Measurements from ENCODE around the gene COL24A1. TPM values are rescaled to one million over a fixed set of nuclear protein-coding genes. Genes with fewer than 3 reads are reported as not detected.
"Not testable (repeated sequence)": the region's sequence is repeated elsewhere in the genome, so short reads cannot be mapped to it uniquely, and the experiment has no call there.

COL24A1 gene
- total RNA-seq, 1 experiment from 2014 or later: not detected

DNA sequence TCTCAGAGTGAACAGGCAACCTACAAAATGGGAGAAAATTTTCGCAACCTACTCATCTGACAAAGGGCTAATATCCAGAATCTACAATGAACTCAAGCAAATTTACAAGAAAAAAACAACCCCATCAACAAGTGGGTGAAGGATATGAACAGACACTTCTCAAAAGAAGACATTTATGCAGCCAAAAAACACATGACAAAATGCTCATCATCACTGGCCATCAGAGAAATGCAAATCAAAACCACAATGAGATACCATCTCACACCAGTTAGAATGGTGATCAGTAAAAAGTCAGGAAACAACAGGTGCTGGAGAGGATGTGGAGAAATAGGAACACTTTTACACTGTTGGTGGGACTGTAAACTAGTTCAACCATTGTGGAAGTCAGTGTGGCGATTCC, 323.4 kb downstream of the COL24A1 start:
- H3K36me3 ChIP-seq, DNase-seq, H3K4me3 ChIP-seq, H3K27me3 ChIP-seq, H3K9me3 ChIP-seq: not testable (repeated sequence)

DNA sequence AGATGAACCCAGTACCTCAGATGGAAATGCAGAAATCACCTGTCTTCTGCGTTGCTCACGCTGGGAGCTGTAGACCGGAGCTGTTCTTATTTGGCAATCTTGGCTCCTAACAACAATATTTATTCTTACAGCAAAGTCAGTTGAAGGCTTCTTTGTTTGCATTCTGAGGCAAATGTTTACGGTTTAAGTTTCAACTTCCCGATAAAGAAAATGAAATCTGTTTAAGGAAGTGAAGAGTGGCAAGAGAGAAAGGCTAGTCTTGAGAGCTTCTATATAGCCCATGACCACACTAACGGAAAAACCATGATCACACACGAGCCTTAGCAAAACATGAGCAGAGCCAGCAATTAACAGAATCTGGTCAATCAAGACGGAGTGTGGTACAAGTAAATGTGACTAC, 325.7 kb downstream of the COL24A1 start:
- no peaks in the 10 kb centered on the region for H3K9me3 ChIP-seq
- H3K4me3 ChIP-seq: no peak overlapping the region
- no peaks in the 10 kb centered on the region for H3K27me3 ChIP-seq
- DNase-seq: no peak
- no peaks in the 10 kb centered on the region for H3K36me3 ChIP-seq

DNA sequence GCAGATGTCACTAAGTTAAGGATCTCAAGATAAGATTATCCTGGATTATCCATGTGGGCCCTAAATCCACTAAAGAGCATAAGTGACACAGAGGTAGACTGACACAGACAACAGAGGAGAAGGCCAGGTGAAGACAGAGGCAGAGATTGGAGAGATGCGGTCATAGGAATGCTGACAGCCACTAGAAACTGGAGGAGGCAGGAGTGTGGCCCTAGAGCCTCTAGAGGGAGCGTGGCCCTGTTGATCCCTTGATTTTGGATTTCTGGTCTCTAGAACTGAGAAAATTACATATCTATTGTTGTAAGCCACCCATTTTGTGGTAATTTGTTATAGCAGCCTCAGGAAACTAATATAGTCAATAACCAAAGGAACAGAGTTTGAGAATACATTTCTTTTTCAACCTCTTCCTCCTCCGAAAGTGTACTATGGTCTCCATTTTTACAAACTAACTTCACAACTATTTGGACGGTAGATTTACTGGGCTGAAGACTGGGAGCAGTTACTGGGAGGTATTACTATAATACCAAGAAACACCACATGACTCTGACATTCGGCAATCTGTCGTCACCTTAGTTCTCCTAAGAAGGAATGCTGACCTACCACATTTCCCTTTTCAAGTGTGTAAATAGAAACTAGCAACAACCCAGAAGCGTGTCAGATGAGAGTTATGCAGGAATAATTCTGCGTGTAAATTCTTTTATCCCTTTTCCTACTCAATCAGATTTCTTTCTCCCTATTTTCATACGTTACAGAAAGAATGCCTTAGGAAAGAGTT, 332.3 kb downstream of the COL24A1 start:
- Histone ChIP-seq H3K4me3 (no peak overlapping the region), H3K27me3 (no peaks in the 10 kb centered on the region), H3K36me3 (no peaks in the 10 kb centered on the region), H3K9me3 (0 out of 2 replicates have a peak, but pooled peaks cover 2% of the 10 kb centered on the region)
- no peak for DNase-seq

DNA sequence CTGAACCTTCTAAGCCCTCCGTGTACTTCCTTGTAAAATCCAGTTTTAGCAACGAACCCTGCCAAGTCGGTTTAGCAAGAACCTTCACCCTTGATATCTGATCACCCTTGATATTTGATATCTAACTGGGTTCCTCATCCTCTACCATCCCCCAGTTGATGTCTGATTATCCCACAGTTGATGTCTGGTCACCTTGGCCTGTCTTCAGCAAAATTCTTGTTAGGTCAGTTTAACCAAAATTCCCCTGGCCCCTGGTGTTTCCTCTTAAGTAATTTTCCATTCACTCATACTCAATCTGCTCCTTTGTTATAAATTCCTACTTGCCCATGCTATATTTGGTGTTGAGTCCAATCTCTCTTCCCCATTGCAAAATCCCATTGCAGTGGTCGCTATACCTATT, 333.9 kb downstream of the COL24A1 start:
- H3K9me3 ChIP-seq: 0 out of 2 replicates have a peak, but pooled peaks cover 2% of the 10 kb centered on the region
- DNase-seq: no peak
- no peaks in the 10 kb centered on the region for H3K36me3 ChIP-seq
- H3K4me3 ChIP-seq: no peak overlapping the region
- no peaks in the 10 kb centered on the region for H3K27me3 ChIP-seq

DNA sequence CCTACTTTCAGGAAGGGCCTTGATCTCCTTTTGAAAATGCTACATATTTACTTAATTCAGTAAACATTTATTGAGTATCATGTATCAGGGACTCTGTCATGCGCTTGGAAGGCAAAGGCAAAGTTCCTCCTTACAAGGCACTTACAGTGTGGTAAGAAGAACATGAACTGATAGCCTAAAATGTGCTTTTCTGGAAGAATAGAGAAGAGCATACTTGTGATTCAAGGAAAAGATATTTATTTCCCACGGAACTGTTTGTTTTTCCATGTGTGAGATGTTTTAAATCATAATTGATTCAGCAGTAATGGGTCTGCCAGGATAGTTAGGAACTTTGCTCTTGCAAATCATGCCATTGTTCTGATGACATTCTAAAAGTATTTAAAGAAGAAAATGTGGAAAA, 338.2 kb downstream of the COL24A1 start:
- no peaks in the 10 kb centered on the region for H3K36me3 ChIP-seq
- H3K4me3 ChIP-seq: no peak overlapping the region
- no peaks in the 10 kb centered on the region for H3K27me3 ChIP-seq
- H3K9me3 ChIP-seq: no peaks in the 10 kb centered on the region
- peak; percentile 36 for DNase-seq

DNA sequence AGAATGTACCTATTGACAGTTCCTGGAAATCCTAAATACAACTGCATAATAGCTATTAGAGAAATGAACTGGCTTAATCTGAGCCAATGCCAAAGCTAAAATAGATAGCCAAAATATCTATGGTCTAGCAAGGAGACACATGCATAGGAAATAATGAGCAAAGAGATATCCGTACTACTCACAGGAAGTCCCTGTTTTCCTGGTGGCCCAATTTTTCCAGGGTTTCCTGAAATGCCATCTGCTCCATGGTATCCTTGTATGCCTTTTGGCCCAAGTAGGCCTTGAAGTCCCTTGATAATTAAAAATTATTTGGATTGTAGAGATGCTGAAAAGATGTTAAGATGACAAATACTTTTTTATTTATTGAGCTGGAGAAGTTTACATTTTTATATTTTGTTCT, 340.0 kb downstream of the COL24A1 start:
- DNase-seq: no peak
- Histone ChIP-seq H3K9me3 (no peaks in the 10 kb centered on the region), H3K4me3 (no peak overlapping the region), H3K36me3 (no peaks in the 10 kb centered on the region), H3K27me3 (no peaks in the 10 kb centered on the region)

DNA sequence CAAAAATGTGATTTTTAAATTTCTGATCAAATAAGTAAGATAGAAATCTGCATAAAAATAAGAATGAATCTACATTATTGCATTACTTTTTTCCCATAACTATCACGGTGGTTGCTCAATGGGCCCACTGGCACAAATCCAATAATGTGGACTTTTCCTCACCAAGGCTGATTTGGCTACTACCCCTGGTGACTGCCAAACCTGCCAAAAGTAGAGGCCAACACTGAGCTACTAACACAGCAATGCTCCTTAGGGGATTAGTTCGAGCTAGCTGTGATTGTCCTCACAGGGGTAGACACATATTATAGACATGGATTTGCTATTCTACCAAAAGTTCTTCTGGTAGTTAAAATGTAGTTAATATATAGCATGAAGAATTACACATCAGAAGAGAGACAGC, 340.7 kb downstream of the COL24A1 start:
- no peaks in the 10 kb centered on the region for H3K9me3 ChIP-seq
- DNase-seq: no peak
- no peak overlapping the region for H3K4me3 ChIP-seq
- no peaks in the 10 kb centered on the region for H3K36me3 ChIP-seq
- H3K27me3 ChIP-seq: no peaks in the 10 kb centered on the region

DNA sequence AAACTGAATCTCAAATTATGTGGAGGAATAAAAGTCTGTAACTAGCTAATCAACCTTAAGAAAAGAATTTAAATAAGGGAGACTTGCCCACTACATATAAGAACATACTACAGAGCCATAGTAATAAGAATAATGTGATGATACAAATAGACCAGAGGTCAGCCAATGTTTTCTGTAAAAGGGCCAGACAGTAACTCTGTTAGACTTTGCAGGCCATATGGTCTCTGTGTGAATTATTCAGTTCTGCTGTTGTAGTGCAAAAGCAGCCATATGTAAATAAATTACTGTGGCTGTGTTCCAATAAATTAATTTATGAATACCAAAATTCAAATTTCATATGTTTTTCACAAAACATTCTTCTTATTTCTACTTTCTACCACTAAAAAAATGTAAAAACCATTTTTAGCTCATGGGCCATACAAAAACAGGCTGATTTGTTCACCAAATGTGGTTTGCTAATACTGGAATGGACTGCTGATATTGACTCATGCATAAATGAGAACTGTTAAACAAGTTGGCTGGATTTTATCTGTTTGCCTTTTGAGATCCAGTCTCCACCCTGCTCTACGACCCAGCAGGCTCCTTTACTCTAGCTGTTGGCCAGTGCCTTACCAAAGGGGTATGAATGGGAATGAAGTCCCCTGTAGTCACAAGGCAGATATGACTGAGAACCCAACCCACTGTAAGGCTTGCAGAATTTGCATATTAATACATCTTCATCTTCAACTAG, 350.2 kb downstream of the COL24A1 start:
- Histone ChIP-seq H3K4me3 (no peak overlapping the region), H3K36me3 (no peaks in the 10 kb centered on the region), H3K9me3 (peaks cover 6% of the 10 kb centered on the region; the same call in 1 of the 2 replicates), H3K27me3 (no peaks in the 10 kb centered on the region)
- DNase-seq: no peak

DNA sequence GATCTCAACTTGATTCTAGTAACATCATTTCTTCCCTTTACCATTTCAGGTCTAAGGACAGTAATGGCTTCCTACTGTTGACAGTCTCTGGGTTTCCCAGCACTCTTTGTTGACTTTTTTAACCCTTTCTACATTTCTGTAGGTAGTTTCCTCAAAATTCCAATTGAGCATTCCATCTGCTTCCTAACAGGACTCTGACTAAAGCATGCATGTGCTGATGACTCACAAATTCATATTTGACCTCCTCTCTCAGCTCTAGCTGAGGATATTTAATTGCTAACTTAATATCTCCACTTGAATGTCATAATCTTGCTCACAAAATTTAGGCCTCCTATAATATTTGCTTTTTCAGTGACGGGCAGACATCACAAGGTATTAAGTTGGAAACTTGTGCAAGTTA, 355.1 kb downstream of the COL24A1 start:
- H3K36me3 ChIP-seq: no peaks in the 10 kb centered on the region
- no peaks in the 10 kb centered on the region for H3K27me3 ChIP-seq
- no peaks in the 10 kb centered on the region for H3K9me3 ChIP-seq
- no peak overlapping the region for H3K4me3 ChIP-seq
- DNase-seq: no peak

DNA sequence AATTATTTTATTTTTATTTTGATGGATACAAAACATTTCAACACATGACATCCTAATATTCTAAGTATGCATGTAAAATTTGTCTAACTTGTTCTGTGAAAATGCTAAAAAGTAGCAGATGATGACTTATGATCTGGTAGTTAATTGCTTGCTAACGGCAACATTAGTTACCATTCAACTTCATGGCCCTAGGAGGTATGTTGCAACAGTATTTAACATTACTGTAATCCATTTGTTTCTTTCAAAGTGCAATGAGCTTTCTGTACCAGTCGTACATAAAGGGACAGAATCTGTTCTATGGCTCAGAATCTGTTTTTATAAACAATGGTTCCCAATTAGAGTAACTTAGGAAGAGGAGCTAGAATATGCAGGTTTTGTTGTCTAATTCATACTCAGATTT, 356.8 kb downstream of the COL24A1 start:
- no peaks in the 10 kb centered on the region for H3K9me3 ChIP-seq
- H3K4me3 ChIP-seq: no peak overlapping the region
- no peaks in the 10 kb centered on the region for H3K36me3 ChIP-seq
- no peaks in the 10 kb centered on the region for H3K27me3 ChIP-seq
- DNase-seq: no peak

DNA sequence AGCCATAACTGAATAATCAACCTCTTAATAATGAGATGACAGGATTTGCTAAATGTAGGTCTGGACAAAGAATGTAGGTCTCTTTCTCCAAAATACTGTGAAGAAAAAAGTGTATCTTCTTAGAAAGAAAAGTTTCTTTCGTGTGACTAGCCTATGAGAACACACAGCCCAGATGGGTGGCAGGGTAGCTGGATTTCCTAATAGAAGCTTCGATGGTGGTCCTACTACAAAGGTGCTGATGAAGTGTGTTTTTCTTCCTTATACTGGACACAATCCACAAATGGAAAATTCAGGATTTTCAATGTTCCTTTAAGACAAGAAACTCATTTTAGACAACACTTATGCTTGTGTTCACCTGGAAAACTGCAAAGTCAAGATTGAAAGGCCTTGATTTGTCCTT, 358.2 kb downstream of the COL24A1 start:
- no peaks in the 10 kb centered on the region for H3K9me3 ChIP-seq
- no peak for DNase-seq
- no peaks in the 10 kb centered on the region for H3K36me3 ChIP-seq
- H3K27me3 ChIP-seq: no peaks in the 10 kb centered on the region
- no peak overlapping the region for H3K4me3 ChIP-seq

DNA sequence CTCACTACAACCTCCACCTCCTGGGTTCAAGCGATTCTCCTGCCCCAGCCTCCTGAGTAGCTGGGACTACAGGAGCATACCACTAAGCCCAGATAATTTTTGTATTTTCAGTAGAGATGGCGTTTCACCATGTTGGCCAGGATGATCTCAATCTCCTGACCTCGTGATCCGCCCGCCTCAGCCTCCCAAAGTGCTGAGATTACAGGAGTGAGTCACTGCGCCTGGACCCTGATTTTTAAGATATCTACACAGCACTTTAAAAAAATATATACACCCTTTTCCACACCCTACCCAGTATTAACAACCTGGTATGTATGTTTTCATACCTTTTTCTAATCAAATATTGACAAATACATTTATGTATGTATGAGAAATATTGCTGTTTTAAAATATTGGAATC, 379.6 kb downstream of the COL24A1 start:
- H3K27me3 ChIP-seq, H3K4me3 ChIP-seq, DNase-seq, H3K9me3 ChIP-seq, H3K36me3 ChIP-seq: not testable (repeated sequence)

DNA sequence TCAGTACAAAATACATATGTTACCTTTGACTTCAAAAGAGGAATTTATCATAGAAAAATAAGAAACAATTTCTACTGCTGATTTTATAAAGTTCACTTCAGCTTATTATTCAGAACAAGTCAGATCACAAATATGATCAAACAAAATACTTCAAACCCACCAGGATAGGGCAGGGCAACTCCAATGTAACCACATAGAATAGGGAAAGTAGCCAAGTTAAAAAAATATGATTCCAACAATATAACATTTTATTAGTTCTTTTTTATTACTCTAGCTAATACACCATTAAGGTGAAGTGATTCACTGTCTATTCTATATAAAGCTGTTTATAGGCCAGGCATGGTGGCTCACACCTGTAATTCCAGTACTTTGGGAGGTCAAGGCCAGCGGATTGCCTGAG, 393.8 kb downstream of the COL24A1 start:
- H3K27me3 ChIP-seq: no peaks in the 10 kb centered on the region
- no peaks in the 10 kb centered on the region for H3K9me3 ChIP-seq
- H3K36me3 ChIP-seq: no peaks in the 10 kb centered on the region
- H3K4me3 ChIP-seq: no peak overlapping the region
- no peak for DNase-seq

DNA sequence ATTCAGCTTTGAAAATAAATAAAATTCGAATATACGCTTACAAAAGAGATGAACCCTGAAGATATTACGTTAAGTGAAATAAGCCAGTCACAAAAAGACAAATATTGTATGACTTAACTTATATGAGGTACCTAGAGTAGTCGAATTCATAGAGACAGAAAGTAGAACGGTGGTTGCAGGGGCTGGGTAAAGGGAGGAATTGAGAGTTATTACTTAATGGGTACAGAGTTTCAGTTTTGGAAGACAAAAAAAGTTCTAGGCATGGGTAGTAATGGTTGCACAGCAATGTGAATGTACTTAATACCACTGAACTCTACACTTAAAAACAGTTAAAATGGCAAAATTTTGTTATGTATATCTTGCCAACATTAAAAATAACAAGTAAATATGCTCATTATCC, 399.7 kb downstream of the COL24A1 start:
- DNase-seq: no peak
- no peaks in the 10 kb centered on the region for H3K9me3 ChIP-seq
- no peak overlapping the region for H3K4me3 ChIP-seq
- H3K27me3 ChIP-seq: no peaks in the 10 kb centered on the region
- H3K36me3 ChIP-seq: no peaks in the 10 kb centered on the region

DNA sequence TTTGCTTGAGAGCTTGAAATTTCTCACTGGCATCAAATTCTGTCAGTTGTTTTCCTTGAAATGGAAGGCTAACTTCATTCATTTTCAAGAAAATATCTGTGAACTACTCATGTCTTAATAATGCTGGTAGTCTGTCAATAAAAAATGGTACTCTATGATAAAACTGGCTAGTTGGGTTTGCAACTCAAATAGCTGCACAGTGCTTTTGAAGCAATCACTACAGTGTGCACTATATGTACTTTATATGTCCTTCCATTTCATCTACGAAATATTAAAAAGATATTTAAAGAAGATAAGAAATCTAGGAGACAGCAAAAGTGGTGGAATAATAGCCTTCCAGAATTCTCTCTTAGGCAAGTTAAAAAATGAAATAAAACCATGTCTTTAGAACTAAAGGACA, 408.5 kb downstream of the COL24A1 start:
- Histone ChIP-seq H3K9me3 (no peaks in the 10 kb centered on the region), H3K36me3 (no peaks in the 10 kb centered on the region), H3K4me3 (no peak overlapping the region), H3K27me3 (no peaks in the 10 kb centered on the region)
- DNase-seq: no peak

DNA sequence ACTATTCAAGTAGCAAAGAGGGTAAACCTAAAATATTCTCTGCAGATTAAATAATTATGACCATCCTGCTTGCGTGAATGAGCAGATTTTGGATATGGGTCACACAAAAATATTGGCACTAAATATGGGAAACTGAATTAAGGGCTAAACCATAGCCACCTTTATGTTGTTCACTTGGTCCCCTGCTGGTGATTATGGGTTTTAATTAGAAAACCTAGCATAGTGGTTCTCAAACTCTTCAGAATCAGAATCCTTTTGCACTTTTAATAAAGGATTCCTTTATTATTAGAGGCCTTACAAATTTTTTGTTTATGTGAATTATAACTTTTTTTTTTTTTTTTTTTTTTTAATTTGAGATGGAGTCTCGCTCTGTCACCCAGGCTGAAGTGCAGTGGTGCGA, 409.8 kb downstream of the COL24A1 start:
- no peak for DNase-seq
- H3K27me3 ChIP-seq: no peaks in the 10 kb centered on the region
- H3K4me3 ChIP-seq: no peak overlapping the region
- no peaks in the 10 kb centered on the region for H3K9me3 ChIP-seq
- no peaks in the 10 kb centered on the region for H3K36me3 ChIP-seq

DNA sequence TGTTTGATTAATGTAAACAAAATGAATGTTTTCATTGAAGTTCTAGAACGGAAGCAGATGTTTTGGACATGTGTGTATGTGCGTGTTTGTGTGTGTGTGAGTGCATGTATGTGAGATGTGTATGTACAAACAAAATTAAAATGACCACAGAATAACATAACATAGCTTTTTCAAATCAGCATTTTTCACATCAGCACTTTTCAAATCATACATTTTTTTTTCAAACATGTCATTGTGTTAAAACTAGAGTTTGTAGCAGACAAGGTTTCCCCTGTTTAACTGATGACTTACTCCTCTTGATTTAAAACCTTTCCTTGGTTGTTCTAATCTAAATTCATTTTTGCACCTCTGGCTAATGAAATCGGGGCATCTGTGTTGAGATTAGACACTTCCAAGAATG, 412.8 kb downstream of the COL24A1 start:
- Histone ChIP-seq H3K4me3 (no peak overlapping the region), H3K27me3 (no peaks in the 10 kb centered on the region), H3K36me3 (no peaks in the 10 kb centered on the region), H3K9me3 (no peaks in the 10 kb centered on the region)
- DNase-seq: no peak

DNA sequence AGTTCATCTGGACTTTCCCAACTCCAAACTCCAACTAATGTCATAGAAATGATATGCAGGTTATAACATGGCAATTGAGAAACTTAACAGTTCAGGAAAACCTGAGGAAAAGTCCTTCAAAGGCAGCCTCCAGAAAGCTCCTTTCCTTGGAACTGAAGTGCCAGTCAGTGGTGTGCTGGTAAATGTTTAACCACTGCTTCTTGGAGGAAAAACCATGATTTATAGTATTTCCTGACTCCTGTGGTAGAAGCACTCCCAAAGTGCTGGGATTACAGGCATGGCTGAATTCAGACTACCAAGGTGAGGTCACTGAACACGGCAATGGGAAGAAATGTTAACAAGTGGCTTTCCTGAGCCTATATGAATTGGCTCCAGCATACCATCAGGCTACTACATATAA, 421.6 kb downstream of the COL24A1 start:
- Histone ChIP-seq H3K27me3 (no peaks in the 10 kb centered on the region), H3K9me3 (no peaks in the 10 kb centered on the region), H3K36me3 (no peaks in the 10 kb centered on the region), H3K4me3 (no peak overlapping the region)
- DNase-seq: no peak
